NB4 (cell line): ENCODE data around the gene DAB2IP.

Experiments used
- DNase-seq: peaks from one replicate; pipeline ENCODE4 v3.0.0; 2010; ENCODE audit warnings: low read depth
- H3K4me3 ChIP-seq: one replicate; pipeline ENCODE4 v1.5.1; 2011; ENCODE audit warnings: mild to moderate bottlenecking, low read depth, low read length, moderate library complexity
- CTCF ChIP-seq: IDR thresholded peaks from one replicate; pipeline ENCODE4 v1.5.1; 2012; ENCODE audit warnings: low read depth, low read length
- MAX ChIP-seq: IDR thresholded peaks from 2 replicates; pipeline ENCODE4 v1.6.1; 2011; ENCODE audit warnings: low read depth, low read length
- MYC ChIP-seq: IDR thresholded peaks from 2 replicates; pipeline ENCODE4 v1.6.1; 2011; ENCODE audit warnings: low read depth, low read length
- POLR2A ChIP-seq: IDR thresholded peaks from 2 replicates; pipeline ENCODE4 v1.6.1; 2011; ENCODE audit warnings: mild to moderate bottlenecking; ENCODE audit not compliant: insufficient read length; ENCODE audit errors: extremely low read depth

Gene DAB2IP

GRCh38 chr9:121696930-121697329 is 45.5 kb downstream of the DAB2IP start:
- peak; percentile 76 for DNase-seq
- H3K4me3 ChIP-seq = no peak overlapping the region
- TF ChIP-seq MAX (peak; percentile 46; the same call in 1 of the 2 replicates), MYC (no peak)

- no peak overlapping the region for H3K4me3 ChIP-seq
- DNase-seq = peak; percentile 87
- TF ChIP-seq POLR2A (no peak), MAX (no peak), MYC (no peak), CTCF (no peak)
Measured at GRCh38 chr9:121698627-121699570, 47.5 kb downstream of the DAB2IP start.

GRCh38 chr9:121699571-121700164 is 48.2 kb downstream of the DAB2IP start:
- DNase-seq = no peak
- TF ChIP-seq CTCF = no peak
- no peak for TF ChIP-seq MYC
- no peak for TF ChIP-seq MAX
- H3K4me3 ChIP-seq = peak overlapping the region; percentile 38

- peak; percentile 42 for DNase-seq
- no peak overlapping the region for H3K4me3 ChIP-seq
- TF ChIP-seq POLR2A (no peak), CTCF (peak; percentile 30), MAX (no peak), MYC (no peak)
Measured at GRCh38 chr9:121700165-121700831, 48.9 kb downstream of the DAB2IP start.

- TF ChIP-seq POLR2A = no peak
- TF ChIP-seq MYC = no peak
- no peak for TF ChIP-seq MAX
- TF ChIP-seq CTCF = no peak
- peak; percentile 38 for DNase-seq
- no peak overlapping the region for H3K4me3 ChIP-seq
Measured at GRCh38 chr9:121700832-121701419, 49.5 kb downstream of the DAB2IP start.
